HL-60 (cell line): Measurements from ENCODE around the gene SUN3.

Experiments
- GABPA ChIP-seq: IDR thresholded peaks from 2 replicates; pipeline ENCODE4 v1.6.1; 2012; ENCODE audit warnings: low read depth
- POLR2AphosphoS5 ChIP-seq: IDR thresholded peaks from 2 replicates; pipeline ENCODE4 v1.6.1; 2012; ENCODE audit warnings: low read depth
- REST ChIP-seq: IDR thresholded peaks from 2 replicates; pipeline ENCODE4 v1.6.1; 2012; ENCODE audit warnings: low read depth; ENCODE audit not compliant: insufficient replicate concordance
- TF ChIP-seq, protein P1 (sequence below): IDR thresholded peaks from one replicate; pipeline ENCODE4 v1.5.1; 2011; ENCODE audit warnings: low read length, control low read depth, inconsistent platforms; ENCODE audit not compliant: insufficient read depth

DNA sequence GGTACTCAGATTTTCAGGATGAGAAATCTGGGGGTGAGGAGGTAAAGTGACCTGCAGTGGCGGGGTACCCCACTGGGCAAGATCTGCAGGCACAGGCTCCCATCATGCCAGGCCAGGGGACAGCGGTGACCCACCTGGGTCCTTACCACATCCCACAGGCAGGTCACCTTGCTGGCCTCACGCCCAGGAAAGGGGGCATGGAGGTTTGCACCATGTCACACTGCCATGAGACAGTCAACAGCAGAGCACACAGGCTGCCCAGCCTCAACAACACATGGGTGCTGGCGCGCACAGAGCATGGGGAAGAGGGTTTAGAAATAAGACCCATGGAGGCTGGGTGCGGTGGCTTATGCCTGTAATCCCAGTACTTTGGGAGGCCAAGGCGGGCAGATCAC lies 81.6 kb downstream of the SUN3 start:
- TF ChIP-seq, protein P1, sequence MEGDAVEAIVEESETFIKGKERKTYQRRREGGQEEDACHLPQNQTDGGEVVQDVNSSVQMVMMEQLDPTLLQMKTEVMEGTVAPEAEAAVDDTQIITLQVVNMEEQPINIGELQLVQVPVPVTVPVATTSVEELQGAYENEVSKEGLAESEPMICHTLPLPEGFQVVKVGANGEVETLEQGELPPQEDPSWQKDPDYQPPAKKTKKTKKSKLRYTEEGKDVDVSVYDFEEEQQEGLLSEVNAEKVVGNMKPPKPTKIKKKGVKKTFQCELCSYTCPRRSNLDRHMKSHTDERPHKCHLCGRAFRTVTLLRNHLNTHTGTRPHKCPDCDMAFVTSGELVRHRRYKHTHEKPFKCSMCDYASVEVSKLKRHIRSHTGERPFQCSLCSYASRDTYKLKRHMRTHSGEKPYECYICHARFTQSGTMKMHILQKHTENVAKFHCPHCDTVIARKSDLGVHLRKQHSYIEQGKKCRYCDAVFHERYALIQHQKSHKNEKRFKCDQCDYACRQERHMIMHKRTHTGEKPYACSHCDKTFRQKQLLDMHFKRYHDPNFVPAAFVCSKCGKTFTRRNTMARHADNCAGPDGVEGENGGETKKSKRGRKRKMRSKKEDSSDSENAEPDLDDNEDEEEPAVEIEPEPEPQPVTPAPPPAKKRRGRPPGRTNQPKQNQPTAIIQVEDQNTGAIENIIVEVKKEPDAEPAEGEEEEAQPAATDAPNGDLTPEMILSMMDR, result no peak
- TF ChIP-seq GABPA (no peak), REST (no peak), POLR2AphosphoS5 (no peak)
